ENCODE results near the gene FAM72B.
"Not testable (repeated sequence)": the region's sequence is repeated elsewhere in the genome, so short reads cannot be mapped to it uniquely, and the experiment has no call there.

Gene FAM72B

GRCh38 chr1:121199763-121200162 is 15.6 kb upstream of the FAM72B start:
- DNase-seq, result not testable (repeated sequence)

DNA sequence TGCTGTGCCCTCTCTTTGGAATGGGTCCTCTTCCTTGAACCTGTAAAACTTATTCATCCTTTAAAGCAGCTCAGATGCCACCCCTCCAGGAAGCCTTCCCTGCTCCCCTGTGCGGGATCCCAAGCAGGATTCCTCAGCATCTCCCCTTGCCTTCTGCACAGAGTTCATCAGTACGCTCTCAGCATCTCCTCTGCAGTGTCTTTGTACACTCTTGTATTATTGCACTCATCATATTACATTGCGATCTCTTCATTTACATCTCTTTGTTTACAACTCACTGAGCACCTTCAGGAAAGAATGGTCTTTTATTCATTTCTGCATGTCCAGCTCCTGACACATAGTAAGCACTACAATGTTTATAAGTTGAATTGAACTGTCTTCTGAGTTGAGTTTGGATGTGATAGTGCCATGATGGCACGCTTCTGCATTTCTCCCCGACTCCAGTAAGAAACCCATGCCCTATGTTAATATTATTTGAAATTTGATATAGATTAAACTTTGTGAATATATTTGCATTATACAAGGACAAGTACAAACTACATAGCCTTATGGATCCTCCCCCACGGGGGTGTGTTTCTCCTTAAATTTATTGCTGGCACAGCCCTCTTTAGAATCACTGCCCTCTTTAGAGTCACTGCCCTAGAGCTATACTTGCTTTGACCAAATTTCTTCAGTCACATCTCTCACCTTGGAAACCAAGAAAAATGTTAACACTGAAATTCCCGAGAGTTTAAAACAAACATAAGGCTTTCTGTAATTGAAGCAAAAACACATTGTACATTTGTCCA is 13.1 kb upstream of the FAM72B start:
- not testable (repeated sequence) for DNase-seq

DNA sequence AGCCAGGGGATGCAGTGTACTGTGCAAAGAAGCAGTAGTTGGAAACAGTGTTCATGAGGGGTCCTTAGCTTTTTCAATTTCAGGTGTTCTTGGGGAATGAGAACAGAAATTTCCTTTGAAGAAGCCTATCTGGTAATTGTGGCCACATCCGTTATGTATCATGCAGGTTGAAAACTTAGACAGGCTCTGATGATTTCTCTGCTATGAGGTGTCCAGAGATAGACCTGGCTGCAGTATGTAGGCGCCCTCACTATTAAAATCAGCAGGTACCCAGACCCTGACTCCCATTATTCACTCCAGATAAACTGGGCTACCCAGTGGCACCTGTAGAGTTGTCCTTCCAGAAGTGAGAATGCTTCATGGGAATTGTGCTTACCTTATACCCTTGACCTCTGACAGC is 8.4 kb upstream of the FAM72B start:
- not testable (repeated sequence) for DNase-seq

GRCh38 chr1:121187914-121188313 is 3.8 kb upstream of the FAM72B start:
- DNase-seq, result peak; percentile 1

DNA sequence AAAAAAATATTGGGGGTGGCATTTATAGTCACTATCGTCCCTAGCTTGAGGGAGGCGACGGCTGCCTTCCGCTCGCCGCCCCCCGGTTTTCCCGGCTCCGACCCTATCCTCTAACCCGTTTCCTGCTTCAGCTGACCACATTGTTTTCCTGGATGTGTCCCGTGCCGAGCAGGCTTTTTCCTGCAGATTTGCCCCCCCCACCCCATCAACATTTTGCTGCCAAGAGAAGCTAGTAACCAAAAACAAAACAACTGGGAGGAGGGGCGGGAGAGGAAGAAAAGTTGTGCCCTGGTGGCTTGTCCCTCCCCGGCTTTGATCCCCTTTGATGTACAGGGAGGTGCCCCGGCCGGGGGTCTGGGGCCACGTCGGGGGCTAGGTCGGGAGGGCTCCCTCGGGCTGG is 2.1 kb upstream of the FAM72B start:
- DNase-seq, result not testable (repeated sequence)

DNA sequence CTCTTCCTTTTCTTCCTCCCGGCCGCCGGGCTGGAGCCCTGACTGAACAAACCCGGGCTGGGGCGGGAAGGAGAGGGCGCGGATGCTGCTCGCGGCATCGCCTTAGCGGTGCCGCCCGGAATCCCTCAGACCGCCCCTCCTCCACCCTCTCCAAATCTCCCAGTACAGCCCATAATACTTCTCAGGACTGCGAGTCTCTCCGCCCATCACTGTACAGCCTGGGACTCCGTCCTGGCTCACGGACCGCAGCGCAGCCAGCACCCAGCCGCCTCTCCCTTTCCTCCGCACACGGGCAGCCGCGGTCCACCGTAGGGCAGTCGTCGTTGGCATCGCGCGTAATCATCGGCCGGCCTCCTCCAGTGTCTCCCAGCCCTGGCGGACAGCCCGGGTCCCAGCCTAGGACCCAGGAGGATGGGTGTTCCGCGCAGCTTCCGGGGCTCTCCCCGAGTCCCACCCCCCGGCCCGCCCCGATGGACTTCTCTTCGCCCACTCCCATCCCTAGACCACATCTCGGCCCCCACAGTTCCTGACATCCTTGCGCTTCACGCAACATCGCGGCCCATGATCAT is 1.1 kb upstream of the FAM72B start:
- DNase-seq, result not testable (repeated sequence)

- DNase-seq, result peak; percentile 13
Observed at GRCh38 chr1:121183867-121184266, 273 bp downstream of the FAM72B start.

GRCh38 chr1:121178197-121178596 is 5.9 kb downstream of the FAM72B start:
- DNase-seq, result not testable (repeated sequence)

- not testable (repeated sequence) for DNase-seq
Observed at GRCh38 chr1:121176649-121177048, 7.5 kb downstream of the FAM72B start.

DNA sequence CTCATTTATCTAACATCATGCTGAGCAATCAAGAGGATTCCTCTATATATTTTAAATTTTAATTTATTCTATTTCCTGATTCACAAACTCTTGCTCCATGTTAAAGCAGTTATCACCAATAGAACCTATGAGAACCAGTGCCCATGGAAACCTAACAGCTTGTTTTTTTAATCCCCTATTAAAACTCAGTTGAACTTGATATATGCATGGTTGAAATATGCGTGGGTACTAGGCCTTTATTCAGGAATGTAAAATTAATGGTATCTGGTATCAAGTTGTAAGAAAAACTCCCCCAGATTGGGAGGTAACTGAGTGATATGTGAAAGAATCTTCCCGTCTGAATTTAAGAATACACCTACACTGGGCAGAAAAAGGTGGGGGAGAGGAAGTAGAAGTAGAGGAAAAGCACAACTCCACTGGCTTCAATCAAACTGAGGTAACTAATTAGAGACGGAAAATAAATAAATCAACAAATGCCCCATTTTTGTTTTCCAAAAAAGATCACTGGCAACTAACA is 15.9 kb downstream of the FAM72B start:
- not testable (repeated sequence) for DNase-seq

DNA sequence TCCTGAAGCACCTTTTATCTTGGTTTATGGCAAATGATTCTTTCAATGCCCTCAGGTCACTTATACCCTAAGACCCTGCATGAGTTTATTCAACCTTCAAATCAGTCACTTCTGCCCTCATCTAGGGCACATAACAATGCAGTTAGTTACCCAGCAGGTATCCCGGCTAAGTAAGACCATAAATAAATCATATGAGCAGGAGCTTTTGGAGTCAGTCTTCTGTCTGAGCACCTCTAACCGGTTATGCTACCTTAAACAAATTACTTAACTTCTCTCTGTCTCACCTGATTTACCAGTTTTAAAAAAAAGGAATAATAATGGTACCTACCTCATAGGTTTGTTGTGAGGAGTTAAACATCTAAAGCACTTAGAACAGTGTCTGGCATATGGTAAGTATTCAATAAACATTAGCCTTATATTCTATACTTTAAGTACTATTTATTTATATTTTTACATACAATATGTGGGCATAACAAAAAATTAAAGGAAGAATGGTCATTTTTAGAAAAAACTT is 16.9 kb downstream of the FAM72B start:
- DNase-seq, result not testable (repeated sequence)

GRCh38 chr1:121165296-121165695 is 18.8 kb downstream of the FAM72B start:
- peak; percentile 19 for DNase-seq

DNA sequence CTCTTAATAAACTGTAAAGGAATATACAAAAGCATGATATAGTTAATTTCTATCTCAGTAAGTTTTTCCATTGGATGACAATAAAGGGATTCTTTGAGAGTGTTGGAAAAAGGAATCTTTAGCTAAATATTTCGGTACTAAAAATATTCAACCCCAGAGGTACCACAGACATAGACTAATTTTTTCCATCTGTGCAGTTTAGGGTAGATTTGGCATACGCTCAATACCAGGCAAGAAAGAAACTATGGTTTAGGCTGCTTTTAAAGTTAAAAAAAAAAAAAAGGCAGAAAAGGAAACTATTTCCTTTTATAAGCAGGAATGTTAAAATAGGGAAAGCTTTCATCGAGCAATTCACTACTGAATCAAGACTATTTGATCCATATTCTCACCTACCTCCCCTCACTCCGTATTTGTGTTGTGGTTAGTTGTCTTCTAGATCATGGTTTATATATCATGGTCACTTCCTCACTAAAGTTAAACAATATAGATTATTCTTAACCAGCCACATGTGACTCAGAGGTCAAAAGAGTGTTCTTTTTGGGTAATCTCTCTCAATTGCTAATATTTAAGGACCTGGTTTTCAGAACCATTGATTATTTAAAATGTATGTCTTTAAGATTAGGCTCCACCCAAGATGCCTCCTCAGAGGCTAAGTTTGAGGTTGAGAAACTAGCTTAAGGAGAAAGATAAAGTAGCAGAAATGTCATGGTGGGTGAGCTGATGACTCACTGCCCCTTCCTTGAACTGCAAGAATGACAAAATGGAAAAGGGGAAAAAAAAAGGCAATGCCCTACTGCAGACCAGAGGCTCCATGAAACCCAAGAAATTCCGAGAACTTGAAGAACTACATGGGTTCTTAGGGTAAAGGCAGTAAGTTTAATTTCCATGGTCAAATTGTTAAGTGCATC is 20.0 kb downstream of the FAM72B start:
- peak; percentile 48 for DNase-seq

- DNase-seq, result not testable (repeated sequence)
Observed at GRCh38 chr1:121161199-121161901, 22.8 kb downstream of the FAM72B start.

DNA sequence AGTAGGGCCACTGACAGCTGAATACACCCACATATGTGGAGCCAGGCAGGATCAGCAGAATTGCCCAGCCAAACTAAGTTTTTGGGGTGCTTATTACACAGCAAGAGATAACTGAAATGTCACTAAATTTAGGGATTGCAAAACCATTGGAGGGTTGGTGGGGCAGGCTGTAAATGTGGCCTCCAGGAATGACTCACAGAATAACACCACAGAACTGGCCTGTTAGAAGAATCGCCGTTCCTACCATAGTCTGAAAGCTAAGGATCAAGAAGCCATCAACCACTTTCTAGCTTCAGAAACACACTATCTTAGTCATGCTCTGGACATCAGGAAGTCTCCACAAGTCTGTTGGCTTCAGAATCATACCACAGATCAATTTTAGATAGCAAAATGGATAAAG is 24.0 kb downstream of the FAM72B start:
- peak; percentile 1 for DNase-seq

- not testable (repeated sequence) for DNase-seq
Observed at GRCh38 chr1:121157609-121158008, 26.5 kb downstream of the FAM72B start.

GRCh38 chr1:121156958-121157603 is 27.1 kb downstream of the FAM72B start:
- not testable (repeated sequence) for DNase-seq

GRCh38 chr1:121155671-121156358 is 28.3 kb downstream of the FAM72B start:
- peak; percentile 25 for DNase-seq

- DNase-seq, result not testable (repeated sequence)
Observed at GRCh38 chr1:121154811-121155210, 29.3 kb downstream of the FAM72B start.

GRCh38 chr1:121152788-121153187 is 31.4 kb downstream of the FAM72B start:
- DNase-seq, result not testable (repeated sequence)

DNA sequence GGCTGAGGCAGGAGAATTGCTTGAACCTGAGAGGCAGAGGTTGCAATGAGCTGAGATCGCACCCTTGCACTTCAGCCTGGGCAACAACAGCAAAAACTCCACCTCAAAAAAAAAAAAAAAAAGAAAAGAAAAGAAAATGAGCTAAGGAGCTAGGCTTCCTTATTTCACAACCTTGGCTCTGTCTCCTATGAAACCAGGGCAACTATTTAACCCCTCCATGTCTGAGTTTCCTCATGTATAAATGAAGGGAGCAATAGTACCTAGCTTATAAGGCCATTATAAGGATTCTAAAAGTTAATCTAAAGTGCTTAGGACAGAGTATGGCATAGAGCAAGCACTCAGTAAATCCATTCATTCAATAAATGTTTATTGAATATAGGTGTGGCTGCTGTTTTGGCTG is 32.8 kb downstream of the FAM72B start:
- DNase-seq, result not testable (repeated sequence)

All from NCI-H226 (cell line).